Parathyroid adenoma (tissue), 2 donors: ENCODE results near the gene TEKT1.
"Not testable (repeated sequence)": the region's sequence is repeated elsewhere in the genome, so short reads cannot be mapped to it uniquely, and the experiment has no call there.

Experiments used
- H2AFZ ChIP-seq: fragments of 300-600 bp; sonication (generic); one replicate; pipeline ENCODE4 v1.7.0; 2017; ENCODE audit warnings: antibody characterized with exemption, mild to moderate bottlenecking
- H3K27ac ChIP-seq: fragments of 300-600 bp; sonication (generic); one replicate; pipeline ENCODE4 v1.7.0; 2017
- H3K27me3 ChIP-seq: fragments of 300-600 bp; sonication (generic); one replicate; pipeline ENCODE4 v1.7.0; 2017; ENCODE audit warnings: low read length; ENCODE audit not compliant: control insufficient read depth, insufficient read depth
- H3K36me3 ChIP-seq: fragments of 300-600 bp; sonication (generic); one replicate; pipeline ENCODE4 v1.7.0; 2017; ENCODE audit warnings: low read length; ENCODE audit not compliant: control insufficient read depth, insufficient read depth
- H3K4me1 ChIP-seq: fragments of 300-600 bp; sonication (generic); one replicate; pipeline ENCODE4 v1.7.0; 2017; ENCODE audit warnings: control low read depth
- H3K4me2 ChIP-seq: fragments of 300-600 bp; sonication (generic); one replicate; pipeline ENCODE4 v1.7.0; 2017; ENCODE audit warnings: low read length
- H3K4me3 ChIP-seq: fragments of 300-600 bp; sonication (generic); one replicate; pipeline ENCODE4 v1.7.0; 2017; ENCODE audit warnings: low read depth, low read length
- H3K79me2 ChIP-seq: fragments of 300-600 bp; sonication (generic); one replicate; pipeline ENCODE4 v1.7.0; 2017; ENCODE audit warnings: control low read depth
- H3K9ac ChIP-seq: fragments of 300-600 bp; sonication (generic); one replicate; pipeline ENCODE4 v1.7.0; 2017; ENCODE audit warnings: mild to moderate bottlenecking
- H3K9me3 ChIP-seq: fragments of 300-600 bp; sonication (generic); one replicate; pipeline ENCODE4 v1.7.0; 2017; ENCODE audit warnings: low read length; ENCODE audit not compliant: control insufficient read depth
- CTCF ChIP-seq: fragments of 300-600 bp; sonication (generic); IDR thresholded peaks from one replicate; pipeline ENCODE4 v1.7.0; 2017; ENCODE audit warnings: antibody characterized with exemption, mild to moderate bottlenecking
- donor health status: primary hyperparathyroidism.

Gene TEKT1

GRCh38 chr17:6857336-6857735 is 25.8 kb upstream of the TEKT1 start:
- H3K4me1 ChIP-seq: no peaks in the 10 kb centered on the region
- no peak overlapping the region for H3K9ac ChIP-seq
- no peak overlapping the region for H2AFZ ChIP-seq
- H3K9me3 ChIP-seq: no peaks in the 10 kb centered on the region
- H3K4me3 ChIP-seq: no peak overlapping the region
- H3K27me3 ChIP-seq: no peaks in the 10 kb centered on the region
- H3K4me2 ChIP-seq: no peak overlapping the region
- no peaks in the 10 kb centered on the region for H3K36me3 ChIP-seq
- no peaks in the 10 kb centered on the region for H3K79me2 ChIP-seq
- no peak overlapping the region for H3K27ac ChIP-seq
- TF ChIP-seq CTCF: no peak

GRCh38 chr17:6856051-6856450 is 24.5 kb upstream of the TEKT1 start:
- Histone ChIP-seq H3K4me2 (no peak overlapping the region), H3K79me2 (no peaks in the 10 kb centered on the region), H3K4me1 (no peaks in the 10 kb centered on the region), H3K36me3 (no peaks in the 10 kb centered on the region), H3K9ac (no peak overlapping the region), H3K27ac (no peak overlapping the region), H2AFZ (no peak overlapping the region), H3K9me3 (no peaks in the 10 kb centered on the region), H3K4me3 (no peak overlapping the region), H3K27me3 (no peaks in the 10 kb centered on the region)
- TF ChIP-seq CTCF: no peak

GRCh38 chr17:6853764-6854442 is 22.4 kb upstream of the TEKT1 start:
- Histone ChIP-seq H3K27me3 (no peaks in the 10 kb centered on the region), H3K79me2 (no peaks in the 10 kb centered on the region), H3K4me3 (no peak overlapping the region), H3K27ac (no peak overlapping the region), H3K4me1 (no peaks in the 10 kb centered on the region), H2AFZ (peak overlapping the region; percentile 50), H3K9ac (no peak overlapping the region), H3K4me2 (no peak overlapping the region), H3K9me3 (no peaks in the 10 kb centered on the region), H3K36me3 (no peaks in the 10 kb centered on the region)
- no peak for TF ChIP-seq CTCF

GRCh38 chr17:6848545-6849179 is 17.1 kb upstream of the TEKT1 start:
- not testable (repeated sequence) for H3K9ac ChIP-seq

GRCh38 chr17:6846138-6846537 is 14.6 kb upstream of the TEKT1 start:
- not testable (repeated sequence) for H3K9me3 ChIP-seq, H3K4me1 ChIP-seq, H2AFZ ChIP-seq, H3K27me3 ChIP-seq, H3K4me2 ChIP-seq, H3K36me3 ChIP-seq, H3K4me3 ChIP-seq, H3K79me2 ChIP-seq, H3K27ac ChIP-seq, H3K9ac ChIP-seq

More at GRCh38 chr17:6848545-6849179, 17.1 kb upstream of the TEKT1 start:
- H3K4me3 ChIP-seq, H3K27ac ChIP-seq, H3K4me2 ChIP-seq, H3K9me3 ChIP-seq, H3K27me3 ChIP-seq, H3K4me1 ChIP-seq, H3K36me3 ChIP-seq, H3K79me2 ChIP-seq, H2AFZ ChIP-seq: not testable (repeated sequence)

- H3K9ac ChIP-seq, H3K4me1 ChIP-seq, H3K4me2 ChIP-seq, H3K36me3 ChIP-seq, H3K4me3 ChIP-seq, H3K79me2 ChIP-seq, H3K27ac ChIP-seq, H2AFZ ChIP-seq, H3K9me3 ChIP-seq, H3K27me3 ChIP-seq: not testable (repeated sequence)
Measured at GRCh38 chr17:6844406-6844805, 12.9 kb upstream of the TEKT1 start.
